Memory B cell (primary cell): ENCODE data around the gene PABPN1L.

Experiments used
- ATAC-seq: fragments of 150-1000 bp; cut with Tn5 transposase; 2 replicates; pipeline ENCODE4 v1.10.0; 2021; ENCODE audit warnings: low read depth, mild to moderate bottlenecking, moderate library complexity
- DNase-seq, 2 donors: peaks; one replicate each; pipeline ENCODE4 v3.0.0; 2022; ENCODE audit warnings: low spot score in 2 of 2
- H3K27ac Mint-ChIP-seq: one replicate; pipeline ENCODE4 v1.8.0; 2022; ENCODE audit warnings: mild to moderate bottlenecking, moderate library complexity, mixed read lengths
- H3K27me3 Mint-ChIP-seq: one replicate; pipeline ENCODE4 v1.8.0; 2022; ENCODE audit warnings: mixed read lengths
- H3K36me3 Mint-ChIP-seq: one replicate; pipeline ENCODE4 v1.8.0; 2022; ENCODE audit warnings: mild to moderate bottlenecking, mixed read lengths
- H3K4me1 Mint-ChIP-seq: one replicate; pipeline ENCODE4 v1.8.0; 2022; ENCODE audit warnings: mixed read lengths
- H3K4me3 Mint-ChIP-seq: one replicate; pipeline ENCODE4 v1.8.0; 2022; ENCODE audit warnings: mild to moderate bottlenecking, moderate library complexity, mixed read lengths
- H3K9me3 Mint-ChIP-seq: one replicate; pipeline ENCODE4 v1.8.0; 2022; ENCODE audit warnings: mixed read lengths

PABPN1L gene

GRCh38 chr16:88847654-88848053 is 18.8 kb downstream of the PABPN1L start:
- DNase-seq = no peak
- Mint-ChIP-seq H3K27ac (no peak overlapping the region), H3K36me3 (peaks cover 3% of the 10 kb centered on the region), H3K4me1 (peaks cover 5% of the 10 kb centered on the region), H3K4me3 (no peak overlapping the region), H3K9me3 (no peaks in the 10 kb centered on the region), H3K27me3 (no peaks in the 10 kb centered on the region)
- ATAC-seq = no peak

- peaks cover 7% of the 10 kb centered on the region for H3K4me1 Mint-ChIP-seq
- H3K9me3 Mint-ChIP-seq = no peaks in the 10 kb centered on the region
- H3K27me3 Mint-ChIP-seq = no peaks in the 10 kb centered on the region
- peaks cover 3% of the 10 kb centered on the region for H3K36me3 Mint-ChIP-seq
- no peak for DNase-seq
- H3K27ac Mint-ChIP-seq = no peak overlapping the region
- ATAC-seq = no peak
- no peak overlapping the region for H3K4me3 Mint-ChIP-seq
Measured at GRCh38 chr16:88846088-88846487, 20.4 kb downstream of the PABPN1L start.

DNA sequence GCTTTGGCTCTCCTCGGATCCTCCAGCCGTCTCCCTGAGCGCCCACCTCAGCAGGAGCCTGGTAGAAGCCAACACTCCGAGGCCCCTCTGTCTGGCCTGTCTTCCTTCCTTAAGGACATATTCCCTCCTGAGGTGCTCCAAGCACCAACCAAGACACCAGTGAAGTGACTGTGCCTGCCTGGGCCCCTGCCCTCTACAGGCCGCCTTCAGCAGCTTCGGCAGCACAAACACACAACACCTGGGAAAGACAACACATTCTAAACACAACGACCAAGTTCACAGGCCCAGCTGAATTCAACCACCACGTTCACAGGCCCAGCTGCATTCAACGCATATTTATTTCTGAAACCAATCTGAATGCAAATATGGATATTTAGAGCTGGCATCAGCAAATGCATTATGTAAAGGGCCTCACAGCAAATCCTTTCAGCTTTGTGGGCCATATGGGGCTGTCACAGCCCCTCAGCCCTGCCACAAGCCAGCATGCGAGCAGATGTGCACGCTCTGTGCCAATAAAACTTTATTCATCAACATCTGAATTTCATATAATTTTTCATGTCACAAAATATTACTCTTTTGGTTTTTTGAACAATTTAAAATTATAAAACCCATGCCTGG is 21.9 kb downstream of the PABPN1L start:
- Mint-ChIP-seq H3K4me1 (peaks cover 7% of the 10 kb centered on the region), H3K4me3 (no peak overlapping the region), H3K9me3 (no peaks in the 10 kb centered on the region), H3K27me3 (no peaks in the 10 kb centered on the region), H3K36me3 (peaks cover 7% of the 10 kb centered on the region), H3K27ac (no peak overlapping the region)
- ATAC-seq = no peak
- DNase-seq = no peak

- no peak for DNase-seq
- H3K27me3 Mint-ChIP-seq = no peaks in the 10 kb centered on the region
- no peak for ATAC-seq
- peaks cover 7% of the 10 kb centered on the region for H3K4me1 Mint-ChIP-seq
- no peak overlapping the region for H3K27ac Mint-ChIP-seq
- no peaks in the 10 kb centered on the region for H3K9me3 Mint-ChIP-seq
- H3K4me3 Mint-ChIP-seq = no peak overlapping the region
- peaks cover 7% of the 10 kb centered on the region for H3K36me3 Mint-ChIP-seq
Measured at GRCh38 chr16:88843256-88843655, 23.2 kb downstream of the PABPN1L start.

GRCh38 chr16:88842806-88843205 is 23.7 kb downstream of the PABPN1L start:
- DNase-seq (no peak), ATAC-seq (no peak)
- Mint-ChIP-seq H3K4me3 (no peak overlapping the region), H3K36me3 (peaks cover 7% of the 10 kb centered on the region), H3K27me3 (no peaks in the 10 kb centered on the region), H3K4me1 (peaks cover 7% of the 10 kb centered on the region), H3K9me3 (no peaks in the 10 kb centered on the region), H3K27ac (no peak overlapping the region)

GRCh38 chr16:88842308-88842756 is 24.1 kb downstream of the PABPN1L start:
- peaks cover 7% of the 10 kb centered on the region for H3K4me1 Mint-ChIP-seq
- no peaks in the 10 kb centered on the region for H3K9me3 Mint-ChIP-seq
- ATAC-seq (no peak), DNase-seq (no peak)
- H3K27me3 Mint-ChIP-seq = no peaks in the 10 kb centered on the region
- peaks cover 7% of the 10 kb centered on the region for H3K36me3 Mint-ChIP-seq
- no peak overlapping the region for H3K4me3 Mint-ChIP-seq
- H3K27ac Mint-ChIP-seq = no peak overlapping the region

DNA sequence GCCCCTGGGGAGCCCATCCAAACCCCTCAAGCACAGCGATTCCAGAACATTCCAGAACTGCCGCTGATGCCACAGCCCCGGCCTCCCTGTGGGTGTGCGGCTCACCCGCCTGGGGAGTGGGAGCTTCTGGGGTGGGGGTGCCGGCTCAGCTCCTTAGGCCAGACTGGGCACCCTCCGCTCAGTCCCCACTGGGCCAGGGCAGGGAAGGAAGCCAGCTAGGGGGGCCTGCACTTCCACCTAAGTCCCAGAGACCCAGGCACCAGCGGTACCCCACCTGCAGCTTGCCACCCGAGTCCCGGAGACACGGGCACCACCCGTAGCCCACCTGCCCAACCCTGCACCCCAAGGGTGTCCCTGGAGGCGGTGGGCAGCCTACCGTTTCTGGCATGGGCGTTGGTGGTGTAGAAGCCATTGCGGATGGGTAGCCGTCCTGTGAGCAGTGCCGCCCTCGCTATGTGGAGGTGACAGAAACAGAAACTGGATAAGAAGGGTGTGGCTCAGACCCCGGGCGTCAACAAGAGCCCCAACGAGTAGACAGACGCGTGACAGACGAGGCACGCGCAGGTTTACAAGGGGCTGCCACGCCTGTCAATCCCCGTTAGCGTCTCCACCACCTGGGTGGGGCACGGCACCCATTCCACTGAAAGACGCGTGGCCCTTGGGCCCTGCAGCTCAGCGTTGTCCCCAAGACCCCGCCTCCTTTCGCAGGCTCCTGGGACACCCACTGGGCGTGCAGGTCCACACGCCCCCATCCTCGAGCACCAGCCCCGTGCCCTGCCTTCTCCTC is 24.7 kb downstream of the PABPN1L start:
- Mint-ChIP-seq H3K36me3 (peaks cover 7% of the 10 kb centered on the region), H3K27me3 (no peaks in the 10 kb centered on the region)

DNA sequence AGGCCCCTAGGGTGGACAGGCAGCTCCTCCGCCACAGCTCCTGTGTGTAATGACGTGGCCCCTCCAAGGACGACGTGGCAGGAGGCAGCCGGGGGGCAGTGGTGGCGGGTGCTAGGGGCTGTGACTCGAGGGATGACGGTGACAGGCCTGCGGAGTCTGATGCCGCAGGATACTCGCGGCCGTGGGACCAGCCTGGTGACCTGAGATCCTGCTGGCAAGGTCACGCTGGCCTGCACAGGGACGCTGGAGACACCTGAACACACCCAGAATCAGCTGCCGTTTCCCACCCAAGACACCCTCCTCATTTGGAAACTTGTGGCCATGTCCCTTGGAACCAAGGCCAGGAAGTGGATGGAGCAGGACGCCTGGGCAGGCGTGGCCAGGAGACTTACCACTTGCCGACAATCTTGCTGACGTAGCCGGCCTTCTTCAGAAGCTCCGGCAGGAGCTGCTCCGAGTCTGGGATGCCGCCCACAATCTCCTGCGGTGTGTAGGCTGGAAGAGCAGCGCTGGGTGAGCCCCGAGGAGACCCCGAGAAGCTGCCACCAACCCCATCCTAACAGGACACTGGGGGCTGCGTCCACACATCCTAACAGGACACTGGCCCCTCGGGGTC is 25.8 kb downstream of the PABPN1L start:
- DNase-seq = no peak
- Mint-ChIP-seq H3K9me3 (no peaks in the 10 kb centered on the region), H3K27me3 (no peaks in the 10 kb centered on the region), H3K4me3 (no peak overlapping the region), H3K36me3 (peaks cover 7% of the 10 kb centered on the region), H3K27ac (no peak overlapping the region), H3K4me1 (peaks cover 7% of the 10 kb centered on the region)
- no peak for ATAC-seq

More for the DNA sequence above, 24.7 kb downstream of the PABPN1L start:
- ATAC-seq (peak; percentile 87), DNase-seq (no peak)
- H3K4me3 Mint-ChIP-seq = peak overlapping the region; percentile 30
- no peak overlapping the region for H3K27ac Mint-ChIP-seq
- H3K9me3 Mint-ChIP-seq = no peaks in the 10 kb centered on the region
- H3K4me1 Mint-ChIP-seq = peaks cover 7% of the 10 kb centered on the region

DNA sequence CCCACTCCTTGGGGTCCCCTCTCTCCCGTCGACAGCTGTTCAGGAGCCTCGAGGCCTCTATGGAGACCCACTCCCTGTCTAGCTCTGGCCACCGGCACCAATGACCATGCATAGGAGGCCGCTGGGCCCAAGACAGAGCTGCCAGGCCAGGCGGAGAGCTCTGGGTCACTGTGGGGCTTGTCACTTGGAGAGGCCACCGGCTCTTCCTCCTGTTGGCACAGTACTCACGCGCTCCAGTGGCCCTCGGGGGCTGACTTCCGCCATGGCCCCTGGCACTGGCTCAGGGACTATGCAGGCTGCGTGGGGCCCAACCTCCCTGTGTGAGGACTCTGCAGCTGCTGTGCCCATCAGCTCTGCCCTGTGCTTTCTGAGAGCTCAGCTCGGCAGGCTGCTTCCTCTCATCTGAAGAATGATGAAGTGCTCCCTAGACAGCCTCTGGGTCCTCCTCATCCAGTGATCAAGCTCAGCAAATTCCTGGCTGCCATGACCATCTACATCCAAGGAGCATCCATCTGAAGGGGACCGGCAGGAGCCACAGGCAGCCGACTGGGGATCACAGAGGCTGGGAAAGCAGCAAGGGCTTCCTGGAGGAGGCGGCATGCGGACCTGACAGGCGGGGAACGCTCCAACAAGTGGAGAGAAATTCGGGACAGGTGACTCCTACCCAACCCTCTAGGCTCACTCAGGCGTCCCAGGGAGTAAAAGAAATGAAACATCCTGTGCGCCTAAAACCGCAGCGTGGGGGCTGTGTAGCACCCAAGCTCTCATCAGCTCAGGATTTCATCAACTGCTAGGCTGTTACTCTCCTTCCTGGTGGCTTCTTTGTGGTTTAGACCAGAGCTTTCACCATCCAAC is 26.5 kb downstream of the PABPN1L start:
- H3K9me3 Mint-ChIP-seq = no peaks in the 10 kb centered on the region
- H3K4me3 Mint-ChIP-seq = no peak overlapping the region
- H3K36me3 Mint-ChIP-seq = peaks cover 9% of the 10 kb centered on the region
- H3K27ac Mint-ChIP-seq = no peak overlapping the region
- no peaks in the 10 kb centered on the region for H3K27me3 Mint-ChIP-seq
- peaks cover 7% of the 10 kb centered on the region for H3K4me1 Mint-ChIP-seq
- DNase-seq = no peak
- no peak for ATAC-seq

GRCh38 chr16:88839026-88839529 is 27.4 kb downstream of the PABPN1L start:
- no peak for ATAC-seq
- Mint-ChIP-seq H3K27me3 (no peaks in the 10 kb centered on the region), H3K27ac (no peak overlapping the region), H3K9me3 (no peaks in the 10 kb centered on the region), H3K4me1 (peaks cover 7% of the 10 kb centered on the region), H3K36me3 (peaks cover 9% of the 10 kb centered on the region), H3K4me3 (no peak overlapping the region)
- no peak for DNase-seq

DNA sequence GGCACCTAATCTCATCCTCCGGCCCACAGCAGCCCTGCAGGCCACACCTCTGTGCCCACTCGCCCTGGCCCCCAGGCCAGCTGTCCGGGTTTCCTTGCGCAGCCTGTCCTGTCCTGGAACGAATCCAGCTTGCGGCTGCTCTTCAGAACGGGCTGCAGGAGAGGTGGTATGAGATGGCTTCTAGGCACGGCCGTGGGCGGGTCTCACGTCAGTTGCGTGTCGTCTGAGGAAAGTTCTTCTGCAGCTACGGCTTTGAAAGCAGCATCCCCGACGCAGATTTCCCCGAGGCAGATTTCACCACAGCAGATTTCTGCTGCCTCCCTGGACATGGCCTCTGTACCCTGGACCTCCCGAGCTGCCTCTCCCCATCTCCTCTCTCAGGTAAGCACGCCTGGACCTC is 27.9 kb downstream of the PABPN1L start:
- Mint-ChIP-seq H3K4me3 (no peak overlapping the region), H3K4me1 (peaks cover 7% of the 10 kb centered on the region), H3K9me3 (no peaks in the 10 kb centered on the region), H3K27me3 (no peaks in the 10 kb centered on the region), H3K27ac (no peak overlapping the region), H3K36me3 (peaks cover 9% of the 10 kb centered on the region)
- no peak for DNase-seq
- no peak for ATAC-seq

DNA sequence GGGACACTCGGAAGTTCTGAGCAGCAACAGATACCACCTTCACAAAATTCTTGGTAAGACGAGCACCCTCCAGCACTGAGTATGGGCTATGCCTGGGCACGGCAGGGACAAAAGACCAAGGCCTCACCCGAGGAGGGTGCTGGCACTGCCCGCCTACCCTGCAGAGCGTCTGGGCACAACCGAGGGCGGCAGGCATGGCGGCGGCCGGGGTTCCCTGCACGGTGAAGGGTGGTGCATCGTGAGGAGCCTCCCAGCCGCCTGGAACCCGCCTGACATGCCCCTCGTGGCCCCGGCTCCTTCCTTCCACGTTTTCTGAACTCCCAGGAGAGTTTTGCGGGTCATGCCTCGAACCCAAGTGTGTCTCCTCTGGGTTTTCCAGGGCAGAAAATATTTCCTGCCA is 28.7 kb downstream of the PABPN1L start:
- ATAC-seq (no peak), DNase-seq (no peak)
- peaks cover 5% of the 10 kb centered on the region for H3K4me1 Mint-ChIP-seq
- peaks cover 6% of the 10 kb centered on the region for H3K36me3 Mint-ChIP-seq
- no peaks in the 10 kb centered on the region for H3K9me3 Mint-ChIP-seq
- H3K27me3 Mint-ChIP-seq = no peaks in the 10 kb centered on the region
- H3K27ac Mint-ChIP-seq = no peak overlapping the region
- H3K4me3 Mint-ChIP-seq = no peak overlapping the region

DNA sequence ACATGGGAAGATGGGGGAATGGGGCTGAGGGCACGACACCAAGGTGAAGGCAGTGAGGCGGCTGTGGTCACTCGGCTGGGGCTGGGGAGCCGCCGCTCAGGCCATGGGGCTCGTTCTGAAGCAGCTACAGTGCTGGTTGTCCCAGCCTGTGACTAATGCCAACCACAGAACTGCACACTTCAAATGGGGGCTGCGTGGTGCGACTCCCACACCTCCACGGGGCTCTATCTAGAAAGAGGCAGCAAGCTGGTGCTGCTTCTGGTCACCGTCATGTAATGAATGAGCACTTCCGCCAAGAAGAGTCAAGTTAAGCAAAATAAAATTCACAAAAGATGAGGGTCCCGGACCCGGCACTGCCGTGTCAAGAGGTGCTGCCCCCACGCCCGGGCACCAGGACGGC is 29.7 kb downstream of the PABPN1L start:
- ATAC-seq = no peak
- H3K27me3 Mint-ChIP-seq = no peaks in the 10 kb centered on the region
- peaks cover 6% of the 10 kb centered on the region for H3K36me3 Mint-ChIP-seq
- H3K4me3 Mint-ChIP-seq = no peak overlapping the region
- no peak overlapping the region for H3K27ac Mint-ChIP-seq
- H3K4me1 Mint-ChIP-seq = no peaks in the 10 kb centered on the region
- H3K9me3 Mint-ChIP-seq = no peaks in the 10 kb centered on the region
- DNase-seq = no peak

GRCh38 chr16:88835818-88836217 is 30.6 kb downstream of the PABPN1L start:
- Mint-ChIP-seq H3K27me3 (no peaks in the 10 kb centered on the region), H3K36me3 (peaks cover 6% of the 10 kb centered on the region), H3K9me3 (no peaks in the 10 kb centered on the region), H3K4me3 (no peak overlapping the region), H3K27ac (no peak overlapping the region), H3K4me1 (no peaks in the 10 kb centered on the region)
- ATAC-seq = no peak
- DNase-seq = no peak
